Loucy (cell line): ENCODE results near the gene MICAL3.

Experiments
- CTCF ChIP-seq: fragments of 200-600 bp; sonication (generic); conservative IDR thresholded peaks from 2 replicates; pipeline ENCODE4 v1.5.1; 2014; ENCODE audit warnings: mild to moderate bottlenecking, antibody characterized with exemption, low read length
- EZH2phosphoT487 ChIP-seq: fragments of 200-600 bp; IDR thresholded peaks from 2 replicates; pipeline ENCODE4 v1.6.1; 2018; ENCODE audit warnings: antibody characterized with exemption, mild to moderate bottlenecking, moderate library complexity, borderline replicate concordance

GRCh38 chr22:17964643-17965042 lies 59.7 kb downstream of the MICAL3 start:
- TF ChIP-seq CTCF (no peak), EZH2phosphoT487 (no peak)
